ENCODE data around the gene PI4K2B.
"Not testable (repeated sequence)": the region's sequence is repeated elsewhere in the genome, so short reads cannot be mapped to it uniquely, and the experiment has no call there.

Gene PI4K2B

GRCh38 chr4:25245181-25245580, 11.3 kb downstream of the PI4K2B start:
- DNase-seq: no peak

DNA sequence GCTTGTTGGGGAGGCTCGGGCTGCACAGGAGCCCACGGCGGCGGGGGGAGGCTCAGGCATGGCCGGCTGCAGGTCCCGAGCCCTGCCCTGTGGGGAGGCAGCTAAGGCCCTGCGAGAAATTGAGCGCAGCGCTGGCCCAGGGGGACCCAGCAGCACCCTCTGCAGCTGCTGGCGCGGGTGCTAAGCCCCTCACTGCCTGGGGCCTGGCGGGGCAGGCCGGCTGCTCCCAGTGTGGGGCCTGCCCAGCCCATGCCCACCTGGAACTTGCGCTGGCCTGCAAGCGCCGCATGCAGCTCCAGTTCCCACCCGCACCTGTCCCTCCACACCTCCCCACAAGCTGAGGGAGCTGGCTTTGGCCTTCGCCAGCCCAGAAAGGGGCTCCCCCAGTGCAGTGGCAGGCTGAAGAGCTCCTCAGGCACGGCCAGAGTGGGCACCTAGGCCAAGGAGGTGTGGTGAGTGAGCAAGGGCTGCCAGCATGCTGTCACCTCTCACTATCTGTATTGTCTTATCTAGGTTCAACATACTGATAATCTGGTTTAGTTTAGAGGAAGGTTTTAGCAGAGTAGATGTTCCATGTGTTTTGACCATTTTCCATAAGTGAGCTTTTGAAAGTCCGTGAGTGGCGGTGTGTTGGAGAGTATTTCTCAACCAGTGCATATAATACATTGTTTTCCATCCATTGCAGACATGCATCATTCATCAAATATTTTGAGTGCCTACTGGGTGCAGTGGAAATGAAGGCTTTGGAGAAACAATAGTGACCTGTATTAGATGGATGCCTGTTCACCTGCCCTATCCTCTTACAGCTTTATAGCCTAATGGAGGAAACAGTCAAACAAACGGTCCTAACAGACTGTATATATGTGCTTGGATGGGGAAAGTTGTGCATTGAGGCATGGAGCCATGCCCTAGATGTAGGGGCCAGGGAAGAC, 13.1 kb downstream of the PI4K2B start:
- DNase-seq: no peak

DNA sequence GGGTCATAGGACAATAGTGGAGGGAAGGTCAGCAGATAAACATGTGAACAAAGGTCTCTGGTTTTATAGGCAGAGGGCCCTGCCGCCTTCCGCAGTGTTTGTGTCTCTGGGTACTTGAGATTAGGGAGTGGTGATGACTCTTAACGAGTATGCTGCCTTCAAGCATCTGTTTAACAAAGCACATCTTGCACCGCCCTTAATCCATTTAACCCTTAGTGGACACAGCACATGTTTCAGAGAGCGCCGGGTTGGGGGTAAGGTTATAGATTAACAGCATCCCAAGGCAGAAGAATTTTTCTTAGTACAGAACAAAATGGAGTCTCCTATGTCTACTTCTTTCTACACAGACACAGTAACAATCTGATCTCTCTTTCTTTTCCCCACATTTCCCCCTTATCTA, 15.0 kb downstream of the PI4K2B start:
- not testable (repeated sequence) for DNase-seq

DNA sequence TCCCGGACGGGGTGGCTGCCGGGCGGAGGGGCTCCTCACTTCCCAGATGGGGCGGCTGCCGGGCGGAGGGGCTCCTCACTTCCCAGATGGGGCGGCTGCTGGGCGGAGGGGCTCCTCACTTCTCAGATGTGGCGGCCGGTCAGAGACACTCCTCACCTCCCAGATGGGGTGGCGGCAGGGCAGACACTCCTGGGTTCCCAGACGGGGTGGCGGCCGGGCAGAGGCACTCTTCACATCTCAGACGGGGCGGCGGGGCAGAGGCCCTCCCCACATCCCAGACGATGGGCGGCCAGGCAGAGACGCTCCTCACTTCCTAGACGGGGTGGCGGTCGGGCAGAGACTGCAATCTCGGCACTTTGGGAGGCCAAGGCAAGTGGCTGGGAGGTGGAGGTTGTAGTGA, 15.7 kb downstream of the PI4K2B start:
- not testable (repeated sequence) for DNase-seq

GRCh38 chr4:25252230-25253070, 18.6 kb downstream of the PI4K2B start:
- no peak for DNase-seq

GRCh38 chr4:25253071-25253445, 19.2 kb downstream of the PI4K2B start:
- DNase-seq: no peak

GRCh38 chr4:25253786-25254185, 20.0 kb downstream of the PI4K2B start:
- DNase-seq: not testable (repeated sequence)

DNA sequence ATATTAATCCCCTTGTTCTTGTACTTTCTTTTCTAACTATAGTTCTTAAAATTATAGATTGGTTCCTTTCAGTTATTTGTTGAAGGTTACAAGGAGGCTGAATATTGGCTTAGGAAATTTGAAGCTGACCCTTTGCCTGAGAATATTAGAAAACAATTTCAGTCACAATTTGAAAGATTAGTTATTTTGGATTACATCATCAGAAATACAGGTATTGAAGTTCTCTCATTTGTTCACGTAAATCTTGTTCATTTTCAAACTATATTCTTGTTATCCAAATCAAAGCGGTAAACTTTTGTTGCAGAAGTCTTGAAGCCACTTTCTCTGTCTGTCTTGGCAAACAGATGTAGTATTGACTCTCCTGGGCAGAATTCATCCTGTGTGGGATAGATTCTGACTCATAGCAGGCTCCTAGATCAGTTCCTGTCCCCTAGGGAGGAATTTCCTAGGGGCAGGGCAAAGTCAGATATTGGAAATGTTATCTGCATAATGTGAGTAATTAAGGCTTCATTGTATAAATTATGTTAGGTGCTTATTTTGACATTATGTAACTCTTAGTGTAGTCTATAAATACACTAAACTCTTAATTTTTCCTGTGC, 25.2 kb downstream of the PI4K2B start:
- DNase-seq: no peak

DNA sequence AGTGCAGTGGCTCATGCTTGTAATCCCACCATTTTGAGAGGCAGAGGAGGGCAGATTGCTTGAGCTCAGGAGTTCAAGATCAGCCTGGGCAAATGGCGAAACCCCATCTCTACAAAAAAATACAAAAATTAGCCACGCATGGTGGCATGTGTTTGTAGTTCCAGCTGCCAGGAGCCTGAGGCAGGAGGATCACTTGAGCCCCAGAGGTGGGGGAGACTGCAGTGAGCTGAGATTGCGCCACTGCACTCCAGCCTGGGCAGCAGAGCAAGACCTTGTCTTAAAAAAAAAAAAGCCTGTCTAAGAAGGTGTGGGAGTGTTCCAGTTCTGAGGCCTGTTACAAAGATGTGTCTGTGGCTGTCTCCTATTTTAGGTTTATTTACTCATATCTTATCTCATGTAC, 38.0 kb downstream of the PI4K2B start:
- DNase-seq: no peak

- DNase-seq: no peak
Observed at GRCh38 chr4:25280210-25280609, 46.4 kb downstream of the PI4K2B start.

DNA sequence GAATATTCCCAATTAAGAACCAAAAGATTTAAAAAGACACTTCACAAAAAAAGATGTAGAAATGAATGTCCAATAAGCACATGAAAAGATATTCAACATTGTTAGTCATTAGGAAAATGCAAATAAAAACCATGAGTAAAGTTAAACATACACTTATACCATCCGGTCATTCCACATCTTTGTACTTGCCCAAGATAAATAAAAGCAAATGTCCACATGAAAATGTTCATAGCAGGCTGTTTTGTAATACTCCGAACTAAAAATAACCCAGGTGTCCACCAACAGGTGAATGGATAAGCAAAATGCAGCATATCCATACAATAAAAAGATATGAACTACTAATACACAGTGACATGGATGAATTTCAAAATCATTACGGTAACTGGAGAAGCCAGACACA, 50.1 kb downstream of the PI4K2B start:
- no peak for DNase-seq

DNA sequence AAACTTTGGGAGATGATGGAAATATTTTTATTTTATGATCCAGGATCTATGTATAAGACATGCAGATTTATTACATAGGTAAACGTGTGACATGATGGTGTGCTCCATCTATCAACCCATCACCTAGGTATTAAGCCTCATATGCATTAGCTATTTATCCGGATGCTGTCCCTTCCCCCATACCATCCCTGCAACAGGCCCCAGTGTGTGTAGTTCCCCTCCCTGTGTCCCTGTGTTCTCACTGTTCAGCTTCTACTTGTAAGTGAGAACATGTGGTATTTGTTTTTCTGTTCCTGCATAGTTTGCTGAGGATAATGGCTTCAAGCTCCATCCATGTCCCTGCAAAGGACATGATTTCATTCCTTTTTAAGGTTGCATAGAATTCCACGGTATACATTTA, 50.6 kb downstream of the PI4K2B start:
- no peak for DNase-seq

GRCh38 chr4:25290490-25291067, 56.7 kb downstream of the PI4K2B start:
- no peak for DNase-seq

GRCh38 chr4:25291158-25291733, 57.4 kb downstream of the PI4K2B start:
- DNase-seq: no peak

- no peak for DNase-seq
Observed at GRCh38 chr4:25297528-25298242, 63.9 kb downstream of the PI4K2B start.

- no peak for DNase-seq
Observed at GRCh38 chr4:25299476-25300203, 65.8 kb downstream of the PI4K2B start.

DNA sequence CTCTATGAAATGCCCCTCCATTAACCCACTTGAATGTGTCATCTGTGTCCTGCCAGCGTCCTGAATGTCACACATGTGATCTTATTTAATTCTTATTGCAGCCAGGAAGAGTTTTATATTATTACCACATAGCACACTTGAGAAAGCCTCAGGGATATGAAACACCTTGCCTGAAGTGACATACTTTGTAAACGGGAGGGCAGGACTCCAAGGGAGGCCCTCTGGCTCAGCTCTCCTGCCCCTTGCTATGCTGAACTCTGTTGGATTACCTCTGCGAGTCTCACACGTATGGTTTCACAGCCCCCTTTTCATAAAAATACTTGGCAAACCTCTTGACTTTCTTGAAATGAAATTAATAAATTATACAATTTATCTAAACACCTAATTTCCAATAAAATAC, 67.6 kb downstream of the PI4K2B start:
- no peak for DNase-seq

GRCh38 chr4:25302626-25303025, 68.8 kb downstream of the PI4K2B start:
- DNase-seq: no peak

DNA sequence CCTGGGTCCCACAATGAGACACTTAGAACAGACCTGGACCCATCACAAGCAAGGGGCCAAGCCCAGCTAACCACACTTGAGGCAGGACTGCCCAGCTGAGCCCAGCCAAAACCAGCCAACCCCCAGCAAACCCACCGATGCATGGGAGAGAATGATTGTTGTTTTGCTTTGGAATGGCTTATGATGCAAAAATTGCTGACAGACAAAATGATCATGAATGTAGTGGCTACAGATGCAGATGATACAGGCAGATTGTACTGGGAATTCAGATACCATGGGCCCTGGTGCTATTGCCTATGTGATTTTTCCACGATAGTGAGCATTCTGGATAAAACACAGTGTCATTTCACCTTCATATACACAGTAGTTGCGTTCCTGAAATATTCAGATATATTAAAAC, 69.7 kb downstream of the PI4K2B start:
- no peak for DNase-seq

DNA sequence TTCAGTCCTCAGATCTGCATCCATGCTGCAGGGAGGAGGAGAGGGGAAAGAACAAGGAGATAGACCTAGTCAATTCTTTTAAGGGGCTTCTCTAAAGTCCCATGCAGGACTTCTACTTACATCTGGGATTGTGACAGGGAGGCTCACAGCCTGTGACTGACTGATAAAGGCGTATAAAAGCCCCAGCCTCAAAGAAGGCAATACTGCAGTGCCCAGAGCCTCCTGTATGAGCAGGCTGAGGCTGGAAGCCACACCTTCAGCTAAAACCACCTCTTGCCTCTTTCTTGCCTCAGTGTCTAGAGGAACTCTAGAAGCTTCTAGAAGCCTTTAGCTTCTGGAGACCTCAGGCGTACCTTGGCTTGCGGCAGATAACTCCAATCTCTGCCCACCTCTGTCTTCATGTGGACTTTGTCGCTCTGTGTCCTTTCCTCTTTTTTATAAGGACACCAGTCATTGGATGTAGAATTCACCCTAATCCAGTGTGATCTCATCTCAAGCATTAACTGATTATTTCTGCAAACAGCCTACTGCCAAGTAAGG, 72.8 kb downstream of the PI4K2B start:
- no peak for DNase-seq

GRCh38 chr4:25307596-25307995, 73.8 kb downstream of the PI4K2B start:
- no peak for DNase-seq
